Choroid plexus epithelial cell (primary cell): ENCODE measurements around the gene PPM1B.

Source experiments
- DNase-seq: peaks from one replicate; pipeline ENCODE4 v3.0.0-alpha.2; 2010; ENCODE audit warnings: low read depth
- H3K4me3 ChIP-seq: 2 replicates; pipeline ENCODE4 v1.5.1; 2011; ENCODE audit warnings: low read depth, mild to moderate bottlenecking, control low read depth, low read length, moderate library complexity
- CTCF ChIP-seq: conservative IDR thresholded peaks from 2 replicates; pipeline ENCODE4 v1.5.1; 2011; ENCODE audit warnings: low read depth, mild to moderate bottlenecking, control low read depth, inconsistent platforms, low read length, moderate library complexity

The PPM1B gene

DNA sequence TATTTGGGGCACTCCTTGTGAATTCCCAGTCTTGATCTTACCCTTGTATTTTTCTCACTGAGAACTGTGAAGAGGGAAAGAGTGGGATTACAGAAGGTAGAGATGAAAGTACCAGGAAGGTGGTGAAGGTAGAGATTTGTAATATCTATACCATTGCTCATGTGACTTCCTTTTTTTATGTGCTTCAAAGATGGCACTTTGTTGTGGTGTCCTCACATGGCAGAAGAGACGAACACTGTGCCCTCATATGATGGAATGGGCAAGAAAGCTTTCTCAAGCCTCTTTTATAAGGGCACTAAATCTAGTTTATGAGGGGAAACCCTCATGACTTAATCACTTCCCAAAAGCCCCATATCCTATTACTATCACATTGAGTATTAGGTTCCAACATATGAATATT, 28.9 kb upstream of the PPM1B start:
- no peak overlapping the region for H3K4me3 ChIP-seq
- no peak for DNase-seq
- no peak for TF ChIP-seq CTCF

GRCh38 chr2:44142306-44142705, 26.4 kb upstream of the PPM1B start:
- H3K4me3 ChIP-seq = no peak overlapping the region
- no peak for DNase-seq
- no peak for TF ChIP-seq CTCF

DNA sequence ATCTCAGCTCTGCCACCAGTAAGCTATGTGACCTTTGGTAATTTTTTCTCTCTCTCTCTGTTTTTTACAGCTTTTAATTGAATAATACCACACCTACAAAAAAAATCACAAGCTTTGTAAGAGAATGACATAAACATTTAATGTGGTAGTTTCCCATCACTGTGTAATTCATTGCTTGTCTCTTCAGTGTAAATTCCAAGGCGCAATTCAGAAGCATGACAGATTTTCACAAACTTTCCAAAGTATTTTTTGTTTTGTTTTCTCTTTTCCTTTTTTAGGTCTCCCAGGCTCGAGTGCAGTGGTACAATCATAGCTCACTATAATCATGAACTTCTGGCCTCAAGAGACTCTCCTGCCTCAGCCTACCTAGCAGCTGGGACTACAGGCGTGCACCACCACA, 25.0 kb upstream of the PPM1B start:
- DNase-seq = no peak
- TF ChIP-seq CTCF = no peak
- no peak overlapping the region for H3K4me3 ChIP-seq

DNA sequence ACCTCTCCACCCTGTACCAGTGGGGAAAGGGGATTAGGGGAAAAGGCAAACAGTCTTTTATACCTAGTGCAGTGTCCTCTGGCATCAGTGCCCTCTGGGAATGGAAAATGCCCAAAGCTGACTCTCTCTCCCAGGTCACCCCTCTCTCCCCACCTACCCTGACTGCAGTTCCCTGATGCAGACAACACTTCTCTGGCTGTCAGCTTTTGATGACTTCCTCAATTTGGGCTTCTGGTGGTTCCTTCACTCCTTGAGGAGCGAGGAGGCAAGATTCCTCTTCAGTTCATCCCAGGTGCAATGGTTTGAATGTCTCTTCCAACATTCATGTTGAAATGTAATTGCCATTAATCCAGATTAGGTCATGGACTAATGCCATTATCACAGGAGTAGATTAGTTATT, 19.7 kb upstream of the PPM1B start:
- H3K4me3 ChIP-seq = no peak overlapping the region
- TF ChIP-seq CTCF = no peak
- no peak for DNase-seq

DNA sequence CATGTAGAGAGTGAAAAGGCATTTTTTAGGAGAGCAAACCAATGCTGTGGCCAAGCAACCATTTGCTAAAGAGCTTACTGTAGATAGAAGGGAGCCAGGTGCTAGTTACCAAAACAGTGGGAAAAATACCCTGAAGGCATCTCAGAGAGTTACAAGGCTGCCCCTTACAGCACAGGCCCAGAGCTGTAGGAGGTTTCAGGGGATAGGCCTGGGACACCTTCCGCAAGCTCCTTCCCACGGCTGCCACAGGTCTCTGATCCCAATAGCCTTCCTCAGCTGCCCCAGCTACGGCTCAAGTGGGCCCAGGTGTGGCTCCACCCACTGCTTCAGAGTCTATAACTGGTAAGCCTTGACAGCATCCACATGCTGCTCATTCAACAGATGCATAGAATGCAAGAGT, 18.2 kb upstream of the PPM1B start:
- no peak for TF ChIP-seq CTCF
- no peak overlapping the region for H3K4me3 ChIP-seq
- no peak for DNase-seq

- no peak for DNase-seq
- no peak for TF ChIP-seq CTCF
- no peak overlapping the region for H3K4me3 ChIP-seq
Measured at GRCh38 chr2:44152865-44153669, 15.6 kb upstream of the PPM1B start.

- no peak for DNase-seq
- no peak overlapping the region for H3K4me3 ChIP-seq
- no peak for TF ChIP-seq CTCF
Measured at GRCh38 chr2:44155666-44156446, 12.8 kb upstream of the PPM1B start.
